HL-60/S4 (cell line): ENCODE measurements around the gene TDRD7.

ENCODE experiments used
- in situ Hi-C: fragments of 300-500 bp; cut with MboI; formaldehyde crosslinking; loops from 2 replicates; pipeline ENCODE4 v1.14.3; 2022; ENCODE audit warnings: low sequenced_read_pairs

TDRD7 gene, protein sequence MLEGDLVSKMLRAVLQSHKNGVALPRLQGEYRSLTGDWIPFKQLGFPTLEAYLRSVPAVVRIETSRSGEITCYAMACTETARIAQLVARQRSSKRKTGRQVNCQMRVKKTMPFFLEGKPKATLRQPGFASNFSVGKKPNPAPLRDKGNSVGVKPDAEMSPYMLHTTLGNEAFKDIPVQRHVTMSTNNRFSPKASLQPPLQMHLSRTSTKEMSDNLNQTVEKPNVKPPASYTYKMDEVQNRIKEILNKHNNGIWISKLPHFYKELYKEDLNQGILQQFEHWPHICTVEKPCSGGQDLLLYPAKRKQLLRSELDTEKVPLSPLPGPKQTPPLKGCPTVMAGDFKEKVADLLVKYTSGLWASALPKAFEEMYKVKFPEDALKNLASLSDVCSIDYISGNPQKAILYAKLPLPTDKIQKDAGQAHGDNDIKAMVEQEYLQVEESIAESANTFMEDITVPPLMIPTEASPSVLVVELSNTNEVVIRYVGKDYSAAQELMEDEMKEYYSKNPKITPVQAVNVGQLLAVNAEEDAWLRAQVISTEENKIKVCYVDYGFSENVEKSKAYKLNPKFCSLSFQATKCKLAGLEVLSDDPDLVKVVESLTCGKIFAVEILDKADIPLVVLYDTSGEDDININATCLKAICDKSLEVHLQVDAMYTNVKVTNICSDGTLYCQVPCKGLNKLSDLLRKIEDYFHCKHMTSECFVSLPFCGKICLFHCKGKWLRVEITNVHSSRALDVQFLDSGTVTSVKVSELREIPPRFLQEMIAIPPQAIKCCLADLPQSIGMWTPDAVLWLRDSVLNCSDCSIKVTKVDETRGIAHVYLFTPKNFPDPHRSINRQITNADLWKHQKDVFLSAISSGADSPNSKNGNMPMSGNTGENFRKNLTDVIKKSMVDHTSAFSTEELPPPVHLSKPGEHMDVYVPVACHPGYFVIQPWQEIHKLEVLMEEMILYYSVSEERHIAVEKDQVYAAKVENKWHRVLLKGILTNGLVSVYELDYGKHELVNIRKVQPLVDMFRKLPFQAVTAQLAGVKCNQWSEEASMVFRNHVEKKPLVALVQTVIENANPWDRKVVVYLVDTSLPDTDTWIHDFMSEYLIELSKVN

DNA sequence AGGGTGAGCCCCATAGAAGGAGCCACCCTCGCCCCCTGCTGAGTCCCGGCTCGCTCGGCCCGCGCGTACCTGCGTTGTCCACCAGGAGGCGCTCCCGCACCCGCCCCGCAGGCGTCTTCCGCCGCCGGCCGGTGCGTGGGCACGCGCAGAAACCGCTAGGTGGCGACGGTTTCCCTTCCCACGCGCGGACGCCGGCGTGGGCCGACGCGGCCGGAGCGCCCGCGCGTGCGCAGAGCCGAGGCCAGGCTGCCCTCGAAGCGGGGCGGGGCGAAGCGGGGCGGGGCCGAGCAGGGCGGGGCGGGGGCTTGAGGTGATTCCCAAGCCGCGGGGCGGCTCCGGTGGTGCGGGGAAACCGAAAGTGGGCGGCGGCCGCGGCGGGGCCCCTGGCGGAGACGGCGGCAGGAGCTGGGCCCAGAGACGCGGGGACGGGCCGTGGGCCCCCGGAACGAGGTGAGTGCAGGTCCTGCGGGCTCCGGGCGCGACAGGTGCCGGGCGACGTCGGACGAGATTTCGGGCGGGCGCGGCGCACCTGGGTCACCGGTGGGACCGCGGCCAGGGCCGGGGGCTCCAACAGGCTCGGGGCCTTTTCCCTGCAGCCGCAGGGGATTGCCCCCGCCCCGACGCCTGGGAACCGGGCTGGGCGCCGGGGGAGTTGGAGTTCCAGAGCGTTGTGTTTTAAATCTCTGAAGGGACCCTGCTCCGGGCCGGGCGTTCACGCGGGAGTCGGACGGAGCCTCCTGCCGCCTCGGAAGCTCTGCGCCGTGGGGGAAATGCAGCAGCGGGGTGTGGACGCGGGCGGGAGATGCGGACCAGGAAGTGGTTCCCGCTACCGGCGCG lies at the start of gene TDRD7:
TSS of gene TDRD7 (plus strand) at position 308 of the 837 bp plus-strand sequence. CDS start 16,370 bp downstream, outside the sequence.
- in situ Hi-C loops = no loop called here

DNA sequence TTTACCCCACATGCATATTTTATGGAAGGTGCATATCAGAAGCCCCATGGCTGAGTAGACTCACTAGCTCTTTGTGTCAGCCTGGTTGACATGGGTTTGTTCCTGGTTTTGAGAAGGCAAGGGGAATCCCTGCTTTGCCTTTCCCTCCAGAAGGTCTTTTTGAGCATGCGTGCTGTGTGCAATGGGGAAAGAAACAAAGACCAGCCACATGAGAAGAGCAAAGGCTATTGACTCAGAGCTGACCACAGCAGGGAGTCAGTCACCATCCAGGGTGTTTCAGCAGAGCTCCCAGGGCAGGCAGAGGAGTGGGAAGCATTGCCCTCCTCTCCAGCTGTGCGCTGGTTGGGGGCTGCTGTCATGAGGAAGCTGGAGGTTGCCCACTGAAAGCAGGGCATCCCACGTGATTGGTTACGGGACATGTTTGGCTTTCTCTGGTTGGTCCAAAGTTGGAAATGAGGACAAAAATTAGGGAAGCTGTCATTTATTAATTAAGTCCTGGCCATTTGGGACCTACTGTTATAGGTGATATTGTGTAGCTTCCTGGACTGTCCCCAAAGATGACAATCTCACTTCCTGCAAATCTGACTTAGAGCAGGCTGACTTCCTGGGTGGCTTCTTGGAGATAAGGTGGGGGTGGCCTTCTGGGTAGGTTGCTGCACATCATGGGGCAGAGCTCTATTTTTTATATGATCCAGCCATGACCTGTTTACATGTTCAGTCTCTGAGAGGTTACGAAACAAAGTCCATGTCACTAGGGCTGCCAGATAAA lies 48.9 kb upstream of the TDRD7 start:
- in situ Hi-C loops = no loop called here

DNA sequence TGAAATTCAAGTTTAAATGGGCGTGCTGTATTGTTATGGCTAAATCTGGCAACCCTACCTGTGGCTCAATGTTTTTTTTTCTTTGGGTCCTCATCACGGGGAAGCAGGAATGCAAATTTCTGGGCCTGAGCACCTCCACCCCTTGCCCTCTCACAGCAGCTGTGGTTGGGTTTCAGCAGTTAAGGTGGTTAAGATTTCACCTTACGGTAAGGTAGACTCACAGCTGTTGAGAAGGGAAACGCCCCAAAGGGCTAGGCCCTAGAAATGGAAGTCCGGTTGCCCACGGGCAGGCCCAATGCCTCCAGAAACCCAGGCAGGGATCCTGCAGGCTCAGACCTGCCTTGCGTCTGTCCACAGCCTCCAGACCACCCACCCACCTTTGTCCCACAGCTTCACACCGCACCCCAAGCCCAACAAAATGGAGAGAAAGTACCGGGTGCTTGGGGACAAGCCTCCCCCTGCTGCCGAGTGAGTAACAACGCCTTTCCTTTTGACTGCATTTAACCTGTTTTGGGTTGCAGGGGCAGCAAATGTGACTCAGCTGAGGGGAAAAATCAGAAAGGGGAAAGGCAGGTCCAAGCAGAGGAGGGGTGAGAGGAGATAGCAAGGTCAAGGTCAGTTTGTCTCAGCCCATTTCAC lies 48.1 kb upstream of the TDRD7 start:
- in situ Hi-C loops = no loop called here

DNA sequence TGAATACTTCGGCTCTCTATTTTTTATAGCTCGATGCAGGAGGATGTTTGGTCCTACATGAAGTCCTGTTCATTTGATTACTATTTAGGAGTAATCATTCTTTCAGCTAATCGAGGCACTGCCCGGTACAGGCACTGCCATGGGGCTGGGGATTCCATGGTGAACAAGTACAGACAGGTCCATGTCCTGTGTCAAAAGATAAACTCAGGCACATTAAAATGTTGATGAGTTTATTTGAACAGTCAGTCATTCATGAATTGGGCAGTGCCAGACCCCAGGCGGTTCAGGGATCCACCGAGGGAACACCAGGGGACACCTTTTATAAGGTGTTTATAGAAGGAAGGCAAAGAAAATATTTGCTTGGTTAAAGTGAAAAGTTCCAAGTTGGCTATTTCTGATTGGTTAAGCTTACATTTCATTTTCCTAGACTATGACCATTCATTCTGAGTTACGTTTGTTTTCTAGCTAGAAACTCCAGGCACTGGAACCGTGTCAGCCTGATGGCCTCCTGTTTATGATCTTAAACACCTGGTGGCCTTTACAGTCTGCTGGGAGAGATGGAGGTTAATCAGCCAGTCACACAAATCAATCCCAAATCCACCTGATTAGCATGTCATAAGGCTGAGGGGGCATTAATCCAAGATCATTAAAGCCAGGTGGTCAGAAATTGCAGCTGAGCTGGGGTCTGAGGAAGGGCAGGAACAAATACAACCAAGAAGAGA lies 47.0 kb upstream of the TDRD7 start:
- in situ Hi-C loops = no loop called here

DNA sequence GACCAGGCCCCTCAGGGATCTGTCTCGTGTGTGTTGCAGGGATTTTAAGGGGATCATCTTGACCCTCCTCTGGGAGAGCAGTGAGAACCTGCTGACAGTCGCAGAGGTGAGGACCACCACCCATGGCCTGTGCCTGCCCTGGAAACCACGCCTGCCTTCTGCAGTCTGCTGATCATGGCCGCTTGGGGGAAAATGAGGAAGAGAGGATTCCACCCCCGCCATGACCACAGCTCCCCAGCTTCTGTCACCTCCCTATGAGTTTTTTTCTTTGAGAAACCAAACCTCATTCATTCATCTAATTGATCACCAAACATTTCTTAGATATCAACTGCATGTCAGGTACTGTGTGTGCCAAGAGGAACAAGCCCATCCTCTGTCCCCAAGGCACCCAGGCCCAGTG lies 46.3 kb upstream of the TDRD7 start:
- in situ Hi-C loops = no loop called here

DNA sequence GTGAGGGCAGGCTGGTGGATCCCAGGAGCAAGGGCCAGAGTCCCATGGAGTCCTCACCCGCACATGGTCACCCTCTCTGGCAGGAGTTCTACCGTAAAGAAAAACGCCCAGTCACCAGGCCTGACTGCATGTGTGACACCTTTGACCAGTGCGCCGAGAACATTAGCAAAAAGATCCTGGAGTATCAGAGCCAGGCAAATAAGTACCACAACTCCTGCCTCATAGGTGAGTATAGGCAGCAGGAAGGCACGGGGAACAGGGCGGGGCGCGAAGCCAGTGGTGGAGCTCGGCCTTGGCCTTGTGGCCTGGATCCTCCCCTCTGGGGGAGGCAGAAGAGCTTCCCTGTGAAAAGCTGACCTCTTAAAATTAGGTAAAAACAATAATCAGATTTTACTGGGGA lies 45.4 kb upstream of the TDRD7 start:
- in situ Hi-C loops = no loop called here

DNA sequence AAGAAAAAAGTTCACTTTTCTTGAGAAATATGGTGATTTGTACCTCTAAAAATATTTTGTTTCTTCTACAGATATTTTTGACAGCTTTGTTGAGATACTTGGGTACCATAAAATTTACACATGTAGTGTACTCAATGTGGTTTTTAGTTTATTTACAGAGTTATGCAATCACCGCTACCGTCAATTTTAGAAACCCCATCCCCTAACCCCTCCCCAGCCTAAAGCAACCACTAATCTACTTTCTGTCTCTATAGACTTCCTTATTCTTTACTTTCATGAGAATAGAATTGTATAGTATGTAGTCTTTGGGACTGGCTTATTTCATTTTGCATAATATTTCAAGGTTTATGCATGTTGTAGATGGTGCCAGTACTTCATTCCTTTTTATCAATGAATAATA lies 45.0 kb upstream of the TDRD7 start:
- in situ Hi-C loops = no loop called here

DNA sequence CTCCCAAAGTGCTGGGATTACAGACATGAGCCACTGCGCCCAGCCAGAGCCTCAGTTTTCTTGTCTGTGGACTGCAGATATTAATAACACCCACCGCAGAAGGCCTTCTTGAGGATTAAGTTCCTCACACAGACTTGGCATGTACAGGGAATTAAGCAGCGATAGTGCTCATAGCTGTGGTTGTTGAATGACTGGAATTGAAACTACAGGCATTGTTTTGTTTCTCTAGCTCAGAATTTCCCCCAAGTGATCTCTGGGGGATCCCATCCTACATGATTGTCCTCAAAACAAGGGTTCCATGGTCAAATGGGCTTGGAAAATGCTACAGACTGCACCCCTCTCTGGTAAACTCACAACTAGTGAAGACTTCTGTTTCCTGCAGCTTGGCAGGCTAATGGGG lies 44.2 kb upstream of the TDRD7 start:
- in situ Hi-C loops = no loop called here

DNA sequence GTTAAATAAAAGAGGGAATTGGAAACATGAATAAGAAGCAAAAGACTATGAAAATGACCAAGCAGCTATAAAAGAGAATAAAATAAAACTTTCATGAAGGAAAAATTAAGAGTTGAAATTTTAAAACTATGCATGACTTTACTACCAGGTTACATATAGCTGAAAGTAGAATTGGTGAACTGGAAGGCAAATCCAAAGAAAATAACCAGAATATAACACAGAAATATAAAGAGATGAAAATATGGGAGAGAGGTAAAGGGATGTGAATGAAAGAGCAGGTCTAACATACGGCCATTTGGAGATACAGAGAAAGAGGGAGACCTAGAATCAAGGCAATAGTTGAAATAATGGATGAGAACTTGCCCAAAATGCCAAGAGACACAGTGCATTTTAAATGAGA lies 42.9 kb upstream of the TDRD7 start:
- in situ Hi-C loops = no loop called here

DNA sequence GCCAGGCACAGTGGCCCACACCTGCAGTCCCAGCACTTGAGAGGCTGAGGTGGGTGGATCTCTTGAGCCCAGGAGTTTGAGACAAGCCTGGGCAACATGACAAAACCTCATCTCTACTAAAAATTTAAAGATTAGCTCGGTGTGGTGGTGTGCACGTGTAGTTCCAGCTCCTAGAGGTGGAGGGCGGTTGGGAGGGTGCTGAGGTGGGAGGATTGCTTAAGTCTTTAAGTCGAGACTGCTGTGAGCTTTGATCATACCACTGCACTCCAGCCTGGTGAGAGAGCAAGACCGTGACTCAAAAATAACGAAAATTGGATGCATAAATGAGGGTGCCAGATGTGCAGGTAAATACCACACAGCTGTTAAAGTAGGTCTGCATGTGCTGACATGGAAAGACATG lies 39.3 kb upstream of the TDRD7 start:
- in situ Hi-C loops = no loop called here

DNA sequence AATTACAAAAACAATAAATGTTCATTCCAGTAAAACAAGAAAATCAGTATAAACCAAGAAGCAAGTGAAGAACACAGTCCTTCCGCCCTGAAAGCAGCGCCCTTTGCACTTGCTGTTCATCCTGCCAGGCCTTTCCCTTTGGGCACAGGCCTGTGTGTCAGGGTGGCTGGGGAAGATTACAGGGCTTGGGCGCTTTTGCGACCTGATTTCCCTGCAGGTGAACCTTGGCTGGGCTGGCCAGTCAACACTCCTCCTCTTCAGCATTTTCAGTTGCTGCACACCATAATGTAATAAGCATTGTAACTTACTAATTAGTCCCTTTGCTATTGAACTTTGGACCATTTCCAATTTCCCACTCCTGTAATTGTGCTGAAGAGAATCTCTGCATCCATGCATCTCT lies 38.6 kb upstream of the TDRD7 start:
- in situ Hi-C loops = no loop called here

DNA sequence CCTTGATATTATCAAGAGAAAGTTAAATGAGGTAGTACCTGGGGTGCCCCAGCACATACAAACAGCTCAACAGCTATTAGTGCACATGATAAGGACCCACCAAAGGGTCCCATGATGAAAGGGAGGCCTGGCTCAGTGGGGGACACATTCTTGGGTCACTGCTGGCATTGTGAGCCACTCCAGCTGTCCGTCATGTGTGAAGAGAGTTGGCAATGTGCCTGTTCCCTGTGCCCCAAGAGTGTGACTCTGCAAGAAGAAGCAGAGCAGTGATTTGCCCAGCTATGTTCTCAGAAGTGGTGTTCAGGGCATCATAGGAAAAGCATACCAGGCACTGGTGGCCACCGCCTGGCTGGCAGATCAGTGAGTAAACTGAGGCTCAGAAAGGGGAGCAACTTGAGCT lies 37.1 kb upstream of the TDRD7 start:
- in situ Hi-C loops = loop anchor here (25.0 kb wide), 1 partner anchor 513 kb away; the partner anchor contains the start of gene ZNF782

DNA sequence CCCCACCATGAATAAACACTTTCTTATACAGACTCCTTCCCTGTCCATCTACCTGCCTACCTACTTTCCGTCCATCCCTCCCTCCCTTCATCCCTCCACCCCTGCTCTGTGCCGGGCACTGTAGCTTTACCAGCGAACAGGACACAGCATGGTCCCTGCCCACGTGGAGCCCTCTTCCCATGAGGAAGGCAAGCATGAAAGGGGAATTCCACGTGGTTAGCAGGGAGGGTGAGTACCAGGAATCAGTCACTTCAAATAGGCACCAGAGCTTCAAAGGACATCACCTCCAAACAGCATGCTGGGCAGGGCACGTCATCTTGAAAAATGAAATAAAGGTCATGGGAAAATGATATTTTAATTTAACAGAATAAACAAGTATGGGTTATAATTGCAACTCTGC lies 35.0 kb upstream of the TDRD7 start:
- in situ Hi-C loops = loop anchor here (25.0 kb wide), 1 partner anchor 515 kb away; the partner anchor contains the start of gene ZNF782

DNA sequence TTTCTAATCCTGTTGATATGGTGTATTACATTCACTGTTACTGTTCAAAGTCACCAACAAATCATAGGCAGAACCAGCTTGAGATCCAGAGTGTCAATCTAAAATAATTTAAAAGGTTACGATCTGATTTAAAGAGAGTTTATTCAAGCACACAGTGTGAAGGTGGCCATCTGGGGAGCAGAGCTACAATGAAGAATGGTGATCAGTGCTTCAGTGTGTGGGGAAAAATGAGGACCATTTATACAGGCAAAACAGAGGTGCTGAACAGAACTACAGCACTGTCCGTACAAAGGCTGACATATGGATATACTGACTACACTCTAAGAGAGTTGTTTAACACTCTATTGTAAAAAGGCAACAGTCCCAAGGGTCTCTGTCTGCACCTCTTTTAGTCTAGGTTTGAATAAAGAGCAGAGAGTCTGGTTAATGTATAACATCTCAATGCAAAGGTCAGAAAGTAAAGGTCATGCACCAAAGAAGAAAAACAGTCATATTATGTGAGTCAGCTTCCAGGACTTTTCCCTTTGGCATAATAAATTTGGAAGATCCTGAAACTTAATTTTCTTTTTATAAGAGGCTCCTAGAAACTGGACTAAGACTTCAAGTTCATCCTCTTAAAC lies 29.7 kb upstream of the TDRD7 start:
- in situ Hi-C loops = loop anchor here (10.0 to 25.0 kb wide), 2 partner anchors 233 to 520 kb away; partner anchors contain the start of gene ZNF782

DNA sequence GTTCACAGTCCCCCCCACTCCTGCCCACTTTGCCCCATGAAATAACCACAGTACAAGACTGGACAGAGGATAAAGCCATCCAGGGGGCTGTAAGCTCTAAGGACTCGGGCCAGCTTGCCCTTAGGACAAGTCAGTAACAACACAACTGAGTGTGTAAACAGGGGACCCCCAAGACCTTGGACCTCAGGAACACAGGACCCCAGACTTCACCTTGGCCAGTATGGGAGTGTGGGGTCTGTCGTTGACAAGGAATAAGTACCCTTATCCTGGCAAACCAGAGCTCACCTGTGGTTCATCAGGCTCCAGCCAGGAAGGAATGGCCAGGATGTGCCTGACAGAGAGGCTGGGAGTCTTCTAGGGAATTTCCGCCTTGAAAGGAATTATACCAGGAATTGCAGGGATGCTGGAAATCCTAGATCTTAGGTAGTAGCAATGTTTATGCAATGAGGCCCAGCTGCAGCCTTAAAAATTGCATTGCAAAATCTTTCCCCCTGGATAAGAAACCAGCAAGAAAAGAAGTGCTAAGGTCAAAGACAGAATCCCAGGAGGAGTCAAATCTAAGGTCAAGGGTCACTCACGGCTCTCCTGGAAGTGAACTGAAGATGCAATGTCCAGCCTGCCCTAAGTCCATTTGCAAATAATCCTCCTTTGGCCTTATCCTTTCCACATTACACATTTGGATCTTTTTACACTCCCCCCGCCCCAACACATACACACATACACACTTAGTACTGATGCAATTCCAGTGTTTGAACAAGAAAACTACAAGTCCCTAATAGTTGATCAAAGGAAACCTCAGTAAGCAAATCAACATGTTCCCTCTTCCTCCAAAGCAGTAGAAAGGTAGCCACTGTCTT lies 27.3 kb upstream of the TDRD7 start:
- in situ Hi-C loops = loop anchor here (10.0 to 25.0 kb wide), 2 partner anchors 230 to 522 kb away; partner anchors contain the start of gene ZNF782

DNA sequence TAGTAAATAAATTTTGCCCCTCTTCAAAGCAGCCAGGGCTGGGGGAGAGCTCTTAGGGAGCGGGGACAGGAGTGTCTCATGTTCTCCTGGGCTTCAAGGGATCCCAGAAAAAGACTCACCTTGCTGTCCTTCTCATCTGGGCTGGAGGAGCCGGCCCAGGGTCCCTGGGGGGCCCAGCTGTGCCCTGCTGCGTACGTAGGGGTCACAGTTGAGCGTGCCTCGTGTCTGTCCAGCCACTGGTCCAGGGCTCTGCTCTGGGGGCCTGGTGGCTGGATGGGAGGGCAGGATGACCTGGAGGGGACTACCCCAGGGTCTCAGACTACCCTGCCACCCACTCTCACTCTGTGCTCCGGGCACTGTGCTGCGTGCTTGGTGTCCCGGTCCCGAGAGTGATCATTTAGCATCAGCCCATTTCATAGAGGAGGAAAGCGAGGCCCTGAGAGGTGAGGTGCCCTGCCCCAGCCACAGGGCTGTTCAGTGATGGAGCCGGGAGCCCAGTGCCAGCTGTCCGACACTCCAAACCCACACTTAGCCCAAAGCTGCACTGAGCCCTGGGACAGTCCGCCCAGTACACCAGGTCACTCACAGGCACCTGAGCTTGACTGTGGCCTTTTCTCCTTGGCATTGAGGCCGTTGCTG lies 26.2 kb upstream of the TDRD7 start:
- in situ Hi-C loops = loop anchor here (10.0 to 25.0 kb wide), 2 partner anchors 229 to 523 kb away; partner anchors contain the start of gene ZNF782
